ENCODE results near the gene RANBP3.

Gene RANBP3

DNA sequence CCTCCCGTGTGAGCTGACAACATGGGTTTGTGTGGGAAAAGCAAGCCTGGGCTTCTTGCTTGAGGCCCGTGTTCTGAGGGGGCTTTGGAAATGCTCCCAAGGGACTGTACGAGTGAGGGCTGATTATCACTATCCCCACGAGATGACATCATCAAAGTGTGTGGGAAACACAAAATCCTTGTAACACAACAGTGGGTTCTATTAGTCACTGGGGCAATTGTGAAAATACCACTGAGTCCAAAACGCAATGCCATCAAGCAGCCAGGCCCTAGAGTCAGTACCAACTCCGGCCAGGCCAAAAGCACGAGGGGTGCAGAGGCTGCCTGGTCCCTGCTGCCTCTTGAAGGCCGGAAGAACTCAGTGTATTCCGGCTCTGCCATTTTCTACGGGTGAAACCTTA lies 34.3 kb downstream of the RANBP3 start:
- 0 out of 2 replicates have a peak, but pooled peaks cover 3% of the 10 kb centered on the region for H4K20me1 ChIP-seq (ENCODE audit: insufficient read depth, low read length)
- peaks cover 2% of the 10 kb centered on the region; the same call in 1 of the 2 replicates for H3F3A ChIP-seq (ENCODE audit: insufficient read depth, low read length)
- H3K27me3 ChIP-seq (replicated peaks; ENCODE audit: insufficient read depth, low read length) = no peaks in the 10 kb centered on the region
- no peak overlapping the region for H3K4me2 ChIP-seq (ENCODE audit: low read depth, low read length)
- H2AFZ ChIP-seq (ENCODE audit: low read length) = no peak overlapping the region
- no peak overlapping the region for H3K9ac ChIP-seq (ENCODE audit: low read length)
- H3K36me3 ChIP-seq (replicated peaks; ENCODE audit: insufficient read depth, low read length) = peaks cover 4% of the 10 kb centered on the region; the same call in 1 of the 2 replicates
- H3K27ac ChIP-seq (ENCODE audit: low read length) = no peak overlapping the region
- TF ChIP-seq, protein P1, sequence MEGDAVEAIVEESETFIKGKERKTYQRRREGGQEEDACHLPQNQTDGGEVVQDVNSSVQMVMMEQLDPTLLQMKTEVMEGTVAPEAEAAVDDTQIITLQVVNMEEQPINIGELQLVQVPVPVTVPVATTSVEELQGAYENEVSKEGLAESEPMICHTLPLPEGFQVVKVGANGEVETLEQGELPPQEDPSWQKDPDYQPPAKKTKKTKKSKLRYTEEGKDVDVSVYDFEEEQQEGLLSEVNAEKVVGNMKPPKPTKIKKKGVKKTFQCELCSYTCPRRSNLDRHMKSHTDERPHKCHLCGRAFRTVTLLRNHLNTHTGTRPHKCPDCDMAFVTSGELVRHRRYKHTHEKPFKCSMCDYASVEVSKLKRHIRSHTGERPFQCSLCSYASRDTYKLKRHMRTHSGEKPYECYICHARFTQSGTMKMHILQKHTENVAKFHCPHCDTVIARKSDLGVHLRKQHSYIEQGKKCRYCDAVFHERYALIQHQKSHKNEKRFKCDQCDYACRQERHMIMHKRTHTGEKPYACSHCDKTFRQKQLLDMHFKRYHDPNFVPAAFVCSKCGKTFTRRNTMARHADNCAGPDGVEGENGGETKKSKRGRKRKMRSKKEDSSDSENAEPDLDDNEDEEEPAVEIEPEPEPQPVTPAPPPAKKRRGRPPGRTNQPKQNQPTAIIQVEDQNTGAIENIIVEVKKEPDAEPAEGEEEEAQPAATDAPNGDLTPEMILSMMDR (IDR thresholded peaks at IDR 0.05; ENCODE audit: low read length) = no peak
- no peak for TF ChIP-seq EZH2phosphoT487 (IDR thresholded peaks at IDR 0.05; ENCODE audit: low read length)
- TF ChIP-seq EZH2 (optimal IDR thresholded peaks at IDR 0.05; ENCODE audit: low read depth, low read length) = no peak
- H3K79me2 ChIP-seq (ENCODE audit: low read length) = peaks cover 94% of the 10 kb centered on the region
- no peaks in the 10 kb centered on the region for H3K9me3 ChIP-seq (replicated peaks; ENCODE audit: insufficient read depth, low read length)
- peaks cover 3% of the 10 kb centered on the region for H3K4me1 ChIP-seq (ENCODE audit: low read length)
- H3K4me3 ChIP-seq (ENCODE audit: low read length) = no peak overlapping the region
- DNase-seq = no peak
- no peaks in the 10 kb centered on the region for H3K9me2 ChIP-seq (replicated peaks; ENCODE audit: insufficient read depth, low read length)

DNA sequence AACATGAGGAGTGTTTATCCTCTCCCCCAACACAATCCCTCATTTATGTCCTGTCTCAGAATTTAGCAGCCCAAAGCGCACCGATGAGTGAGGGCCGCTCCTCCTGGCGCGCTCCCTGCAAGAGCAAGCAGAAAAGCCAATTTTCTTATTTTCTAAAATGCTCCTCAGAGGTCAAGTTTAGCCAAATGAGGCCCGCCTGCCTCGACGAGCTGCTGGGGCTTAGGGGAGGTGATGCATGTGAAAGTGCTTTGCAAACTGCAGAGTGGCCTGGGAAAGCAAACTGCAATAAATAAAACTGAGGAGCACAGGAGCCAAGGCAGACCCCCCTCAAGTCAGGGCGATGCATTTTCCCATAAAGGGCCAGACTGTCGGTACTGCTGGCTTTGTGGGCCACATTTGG lies 34.9 kb downstream of the RANBP3 start:
- 0 out of 2 replicates have a peak, but pooled peaks cover 3% of the 10 kb centered on the region for H4K20me1 ChIP-seq (ENCODE audit: insufficient read depth, low read length)
- peaks cover 4% of the 10 kb centered on the region; the same call in 1 of the 2 replicates for H3K36me3 ChIP-seq (replicated peaks; ENCODE audit: insufficient read depth, low read length)
- H3K9ac ChIP-seq (ENCODE audit: low read length) = no peak overlapping the region

DNA sequence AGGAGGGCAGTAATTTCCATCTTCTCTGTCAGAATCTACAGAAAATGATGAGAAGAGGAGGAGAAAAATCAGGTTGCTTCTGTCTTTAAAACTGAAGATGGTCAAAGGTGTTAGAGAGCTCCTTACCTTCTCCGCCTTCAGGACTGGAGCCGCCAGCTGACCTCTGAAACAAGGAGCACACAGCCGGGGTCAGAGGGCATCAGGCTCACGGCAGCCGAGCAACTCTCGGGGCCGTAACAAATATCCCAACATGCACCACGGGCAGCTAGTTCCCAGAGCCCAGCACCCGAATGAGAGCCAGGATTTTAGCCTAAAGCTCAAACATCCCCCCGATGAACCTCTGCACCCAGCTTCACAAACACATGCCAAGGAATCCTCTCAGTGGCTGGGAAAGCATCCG lies 36.3 kb downstream of the RANBP3 start:
- 0 out of 2 replicates have a peak, but pooled peaks cover 4% of the 10 kb centered on the region for H3K36me3 ChIP-seq (replicated peaks; ENCODE audit: insufficient read depth, low read length)
- no peak overlapping the region for H2AFZ ChIP-seq (ENCODE audit: low read length)
- peaks cover 93% of the 10 kb centered on the region for H3K79me2 ChIP-seq (ENCODE audit: low read length)
- no peak for DNase-seq
- H3K4me2 ChIP-seq (ENCODE audit: low read depth, low read length) = no peak overlapping the region
- TF ChIP-seq EZH2 (optimal IDR thresholded peaks at IDR 0.05; ENCODE audit: low read depth, low read length) = no peak
- TF ChIP-seq, protein P1 (IDR thresholded peaks at IDR 0.05; ENCODE audit: low read length) = no peak
- no peak for TF ChIP-seq EZH2phosphoT487 (IDR thresholded peaks at IDR 0.05; ENCODE audit: low read length)
- H4K20me1 ChIP-seq (ENCODE audit: insufficient read depth, low read length) = 0 out of 2 replicates have a peak, but pooled peaks cover 3% of the 10 kb centered on the region
- H3K27me3 ChIP-seq (replicated peaks; ENCODE audit: insufficient read depth, low read length) = no peaks in the 10 kb centered on the region
- H3K4me1 ChIP-seq (ENCODE audit: low read length) = no peaks in the 10 kb centered on the region
- no peak overlapping the region for H3K27ac ChIP-seq (ENCODE audit: low read length)
- H3K9me3 ChIP-seq (replicated peaks; ENCODE audit: insufficient read depth, low read length) = no peaks in the 10 kb centered on the region
- H3F3A ChIP-seq (ENCODE audit: insufficient read depth, low read length) = no peaks in the 10 kb centered on the region
- H3K9me2 ChIP-seq (replicated peaks; ENCODE audit: insufficient read depth, low read length) = no peaks in the 10 kb centered on the region
- no peak overlapping the region for H3K9ac ChIP-seq (ENCODE audit: low read length)
- H3K4me3 ChIP-seq (ENCODE audit: low read length) = no peak overlapping the region

More for the DNA sequence above, 34.9 kb downstream of the RANBP3 start:
- no peak overlapping the region for H2AFZ ChIP-seq (ENCODE audit: low read length)
- H3K4me1 ChIP-seq (ENCODE audit: low read length) = no peaks in the 10 kb centered on the region
- H3F3A ChIP-seq (ENCODE audit: insufficient read depth, low read length) = no peaks in the 10 kb centered on the region
- no peaks in the 10 kb centered on the region for H3K27me3 ChIP-seq (replicated peaks; ENCODE audit: insufficient read depth, low read length)
- H3K4me3 ChIP-seq (ENCODE audit: low read length) = no peak overlapping the region
- no peak for DNase-seq
- H3K27ac ChIP-seq (ENCODE audit: low read length) = no peak overlapping the region
- TF ChIP-seq, protein P1 (IDR thresholded peaks at IDR 0.05; ENCODE audit: low read length) = no peak
- TF ChIP-seq EZH2phosphoT487 (IDR thresholded peaks at IDR 0.05; ENCODE audit: low read length) (no peak), EZH2 (optimal IDR thresholded peaks at IDR 0.05; ENCODE audit: low read depth, low read length) (no peak)
- H3K9me3 ChIP-seq (replicated peaks; ENCODE audit: insufficient read depth, low read length) = no peaks in the 10 kb centered on the region
- H3K9me2 ChIP-seq (replicated peaks; ENCODE audit: insufficient read depth, low read length) = no peaks in the 10 kb centered on the region
- peaks cover 94% of the 10 kb centered on the region for H3K79me2 ChIP-seq (ENCODE audit: low read length)
- H3K4me2 ChIP-seq (ENCODE audit: low read depth, low read length) = no peak overlapping the region

Data from MM.1S (cell line).